Thyroid gland (tissue), 4 donors: Measurements from ENCODE around the gene GATC. TPM values are rescaled to one million over a fixed set of nuclear protein-coding genes. Genes with fewer than 3 reads are reported as not detected.
"Not testable (repeated sequence)": the region's sequence is repeated elsewhere in the genome, so short reads cannot be mapped to it uniquely, and the experiment has no call there.

Experiments
- DNase-seq, 2 donors: peaks; one replicate each; pipeline ENCODE4 v3.0.0-alpha.2; 2019
- H3K27ac ChIP-seq, 3 donors: fragments of 200-600 bp; sonication (generic); 1 replicate in 2 of 3; 2 replicates in 1 of 3; pipeline ENCODE4 v1.5.1; 2016 to 2019; ENCODE audit warnings: mild to moderate bottlenecking in 1 of 3, moderate library complexity in 1 of 3
- H3K27me3 ChIP-seq: fragments of 200-600 bp; sonication (generic); one replicate; pipeline ENCODE4 v1.5.1; 2019
- H3K36me3 ChIP-seq, 2 donors: fragments of 200-600 bp; sonication (generic); one replicate each; pipeline ENCODE4 v1.5.1; 2016 to 2019
- H3K4me1 ChIP-seq, 2 donors: fragments of 200-600 bp; sonication (generic); one replicate each; pipeline ENCODE4 v1.5.1; 2017 to 2019
- H3K4me3 ChIP-seq, 3 donors: fragments of 200-600 bp; sonication (generic); replicated peaks in 1 of 3; 1 replicate in 2 of 3; 2 replicates in 1 of 3; pipeline ENCODE4 v1.5.1; 2016; ENCODE audit warnings: mild to moderate bottlenecking in 1 of 3
- H3K9me3 ChIP-seq: fragments of 200-600 bp; sonication (generic); one replicate; pipeline ENCODE4 v1.5.1; 2017
- CTCF ChIP-seq, 6 experiments: fragments of 200-600 bp in 3 of 6; fragments of 450-650 bp in 3 of 6; sonication (generic) in 3 of 6; IDR thresholded peaks; one replicate each; pipeline ENCODE4 v1.5.1; 2016 to 2019; ENCODE audit warnings: antibody characterized with exemption in 6 of 6, mild to moderate bottlenecking in 2 of 6, inconsistent platforms in 1 of 6, moderate library complexity in 1 of 6
- POLR2A ChIP-seq, 2 donors: fragments of 450-650 bp; IDR thresholded peaks; one replicate each; pipeline ENCODE4 v1.6.1; 2017; ENCODE audit warnings: antibody characterized with exemption in 2 of 2, mild to moderate bottlenecking in 2 of 2, moderate library complexity in 1 of 2
- WGBS, 2 donors: methylation state at CpG; one replicate each; pipeline ENCODE4 v1.1.5; 2017; 5-methylcytosine and 5-hydroxymethylcytosine counted together
- intact Hi-C: fragments of 100-400 bp; cut with DNase I; formaldehyde crosslinking; loops from one replicate; pipeline ENCODE4 v1.15.1; 2023
- total RNA-seq, 4 donors: library from RNA; depleted of rRNA; stranded (reverse); fragments of >200 nt; gene quantifications; one replicate each; pipeline ENCODE4 v1.2.3, GENCODE V29; 2016

GATC gene
- total RNA-seq, 4 donors from 2014 or later, result 32.4 to 38.4 (median 36.6) TPM

GRCh38 chr12:120444676-120445075, 1.6 kb upstream of the GATC start:
- H3K4me3 ChIP-seq, result no peak overlapping the region
- H3K4me1 ChIP-seq, result peaks cover 17% of the 10 kb centered on the region in 2 donors
- intact Hi-C loops, result no loop called here
- no peaks in the 10 kb centered on the region for H3K27me3 ChIP-seq
- no peaks in the 10 kb centered on the region for H3K9me3 ChIP-seq
- peaks cover 20 to 25% of the 10 kb centered on the region in 2 donors for H3K36me3 ChIP-seq
- no peak for TF ChIP-seq CTCF (IDR thresholded peaks at IDR 0.05)
- TF ChIP-seq POLR2A (IDR thresholded peaks at IDR 0.05), result no peak
- DNase-seq, result no peak
- H3K27ac ChIP-seq, result no peak overlapping the region
- WGBS, 2 donors, result 93 to 94% methylated on average over 2 of the region's 2 CpGs

GRCh38 chr12:120446844-120447178, 567 bp downstream of the GATC start:
- H3K4me3 ChIP-seq, result peak overlapping the region; percentile 83 to 89 (median 87)
- intact Hi-C loops, H3K9me3 ChIP-seq, H3K27me3 ChIP-seq, DNase-seq: not testable (repeated sequence)
- 6 to 7% methylated on average over 17 of the region's 17 CpGs for WGBS, 2 donors
- H3K4me1 ChIP-seq, result peaks cover 14 to 16% of the 10 kb centered on the region in 2 donors
- H3K36me3 ChIP-seq, result peaks cover 13 to 16% of the 10 kb centered on the region in 2 donors
- H3K27ac ChIP-seq, result peak overlapping the region; percentile 86 to 90 (median 88)

- Histone ChIP-seq H3K36me3 (peaks cover 13 to 14% of the 10 kb centered on the region in 2 donors), H3K9me3 (no peaks in the 10 kb centered on the region), H3K27me3 (no peaks in the 10 kb centered on the region), H3K4me1 (peaks cover 14 to 16% of the 10 kb centered on the region in 2 donors), H3K4me3 (no peak overlapping the region), H3K27ac (no peak overlapping the region)
- intact Hi-C loops, result no loop called here
- TF ChIP-seq CTCF (IDR thresholded peaks at IDR 0.05), result no peak
- no peak for TF ChIP-seq POLR2A (IDR thresholded peaks at IDR 0.05)
- WGBS, 2 donors, result 95 to 98% methylated on average over 4 of the region's 4 CpGs
- DNase-seq, result no peak
Measured at GRCh38 chr12:120447992-120448391, 1.7 kb downstream of the GATC start.

- intact Hi-C loops, H3K27ac ChIP-seq, H3K4me1 ChIP-seq, H3K4me3 ChIP-seq, DNase-seq, H3K27me3 ChIP-seq, H3K9me3 ChIP-seq, H3K36me3 ChIP-seq: not testable (repeated sequence)
- WGBS, 2 donors, result 93% methylated on average over 5 of the region's 5 CpGs
Measured at GRCh38 chr12:120452524-120452923, 6.3 kb downstream of the GATC start.

- H3K9me3 ChIP-seq, result no peaks in the 10 kb centered on the region
- TF ChIP-seq CTCF (IDR thresholded peaks at IDR 0.05), result no peak
- no peak for TF ChIP-seq POLR2A (IDR thresholded peaks at IDR 0.05)
- H3K4me3 ChIP-seq, result no peak overlapping the region
- no peaks in the 10 kb centered on the region for H3K4me1 ChIP-seq
- DNase-seq, result no peak
- intact Hi-C loops, result no loop called here
- no peaks in the 10 kb centered on the region for H3K27me3 ChIP-seq
- H3K36me3 ChIP-seq, result peaks cover 6 to 7% of the 10 kb centered on the region in 2 donors
- 92 to 94% methylated on average over 3 of the region's 3 CpGs for WGBS, 2 donors
- no peak overlapping the region for H3K27ac ChIP-seq
Measured at GRCh38 chr12:120453060-120453750, 7.0 kb downstream of the GATC start.

- intact Hi-C loops, result no loop called here
- Histone ChIP-seq H3K4me3 (no peak overlapping the region), H3K27ac (no peak overlapping the region), H3K9me3 (no peaks in the 10 kb centered on the region), H3K27me3 (no peaks in the 10 kb centered on the region), H3K36me3 (peaks cover 12 to 14% of the 10 kb centered on the region in 2 donors), H3K4me1 (no peaks in the 10 kb centered on the region)
- 71 to 81% methylated on average over 4 of the region's 4 CpGs for WGBS, 2 donors
- no peak for DNase-seq
- TF ChIP-seq POLR2A (IDR thresholded peaks at IDR 0.05) (no peak), CTCF (IDR thresholded peaks at IDR 0.05) (peak in 5 of 6 experiments; percentile 4 to 58 (median 36))
Measured at GRCh38 chr12:120453977-120454376, 7.7 kb downstream of the GATC start.
